ENCODE data around the gene PRLH.

The PRLH gene, protein sequence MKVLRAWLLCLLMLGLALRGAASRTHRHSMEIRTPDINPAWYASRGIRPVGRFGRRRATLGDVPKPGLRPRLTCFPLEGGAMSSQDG

DNA sequence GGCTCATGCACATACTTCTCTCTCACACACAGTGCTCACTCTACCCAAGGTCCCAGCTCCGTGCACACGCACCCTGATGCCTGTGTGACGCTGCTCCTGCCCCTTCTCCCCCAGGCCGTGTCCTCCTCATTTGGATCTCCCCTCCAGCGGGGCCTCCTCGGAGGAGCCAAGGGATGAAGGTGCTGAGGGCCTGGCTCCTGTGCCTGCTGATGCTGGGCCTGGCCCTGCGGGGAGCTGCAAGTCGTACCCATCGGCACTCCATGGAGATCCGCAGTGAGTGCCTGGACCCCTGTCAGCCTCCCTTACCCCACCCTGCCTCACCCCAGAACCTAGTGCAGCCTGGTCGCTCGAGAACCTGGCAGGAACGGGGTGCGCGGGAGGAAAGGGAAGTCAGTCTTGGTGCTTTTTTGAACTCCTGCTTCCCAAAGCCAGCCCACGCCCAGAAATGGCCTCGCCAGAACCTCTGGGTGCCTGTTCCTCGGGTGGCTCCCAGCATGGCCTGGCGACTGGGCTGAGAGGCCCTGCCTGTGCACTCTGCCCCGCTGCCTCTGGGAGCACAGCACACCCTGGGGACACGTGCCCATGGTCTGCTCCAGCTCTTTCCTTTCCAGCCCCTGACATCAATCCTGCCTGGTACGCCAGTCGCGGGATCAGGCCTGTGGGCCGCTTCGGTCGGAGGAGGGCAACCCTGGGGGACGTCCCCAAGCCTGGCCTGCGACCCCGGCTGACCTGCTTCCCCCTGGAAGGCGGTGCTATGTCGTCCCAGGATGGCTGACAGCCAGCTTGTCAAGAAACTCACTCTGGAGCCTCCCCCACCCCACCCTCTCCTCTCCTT is at the start of gene PRLH:
PRLH (plus strand) TSS at position 174 of the 835 bp plus-strand sequence; CDS start at position 174, 0 bp downstream.
- Histone ChIP-seq H3K9me3 (ENCODE audit: control insufficient read depth, insufficient read depth, low read length) (no peaks in the 10 kb centered on the region), H3K9ac (ENCODE audit: low read depth, low read length) (no peak within 1 kb of the TSS), H3K4me1 (ENCODE audit: insufficient read depth, low read length) (0 out of 2 replicates have a peak, but pooled peaks cover 1% of the 10 kb centered on the region), H3K36me3 (ENCODE audit: insufficient read depth, low read length) (no peaks in the 10 kb centered on the region)

GRCh38 chr2:237517163-237517562 is 49.2 kb upstream of the PRLH start:
- peaks cover 3% of the 10 kb centered on the region; the same call in 1 of the 2 replicates for H3K4me1 ChIP-seq (ENCODE audit: insufficient read depth, low read length)
- no peak overlapping the region for H3K9ac ChIP-seq (ENCODE audit: low read depth, low read length)
- no peaks in the 10 kb centered on the region for H3K9me3 ChIP-seq (ENCODE audit: control insufficient read depth, insufficient read depth, low read length)
- H3K36me3 ChIP-seq (ENCODE audit: insufficient read depth, low read length): no peaks in the 10 kb centered on the region

GRCh38 chr2:237517990-237518389 is 48.4 kb upstream of the PRLH start:
- H3K36me3 ChIP-seq (ENCODE audit: insufficient read depth, low read length): no peaks in the 10 kb centered on the region
- H3K9ac ChIP-seq (ENCODE audit: low read depth, low read length): no peak overlapping the region
- H3K9me3 ChIP-seq (ENCODE audit: control insufficient read depth, insufficient read depth, low read length): no peaks in the 10 kb centered on the region
- H3K4me1 ChIP-seq (ENCODE audit: insufficient read depth, low read length): peaks cover 2% of the 10 kb centered on the region; the same call in 1 of the 2 replicates

DNA sequence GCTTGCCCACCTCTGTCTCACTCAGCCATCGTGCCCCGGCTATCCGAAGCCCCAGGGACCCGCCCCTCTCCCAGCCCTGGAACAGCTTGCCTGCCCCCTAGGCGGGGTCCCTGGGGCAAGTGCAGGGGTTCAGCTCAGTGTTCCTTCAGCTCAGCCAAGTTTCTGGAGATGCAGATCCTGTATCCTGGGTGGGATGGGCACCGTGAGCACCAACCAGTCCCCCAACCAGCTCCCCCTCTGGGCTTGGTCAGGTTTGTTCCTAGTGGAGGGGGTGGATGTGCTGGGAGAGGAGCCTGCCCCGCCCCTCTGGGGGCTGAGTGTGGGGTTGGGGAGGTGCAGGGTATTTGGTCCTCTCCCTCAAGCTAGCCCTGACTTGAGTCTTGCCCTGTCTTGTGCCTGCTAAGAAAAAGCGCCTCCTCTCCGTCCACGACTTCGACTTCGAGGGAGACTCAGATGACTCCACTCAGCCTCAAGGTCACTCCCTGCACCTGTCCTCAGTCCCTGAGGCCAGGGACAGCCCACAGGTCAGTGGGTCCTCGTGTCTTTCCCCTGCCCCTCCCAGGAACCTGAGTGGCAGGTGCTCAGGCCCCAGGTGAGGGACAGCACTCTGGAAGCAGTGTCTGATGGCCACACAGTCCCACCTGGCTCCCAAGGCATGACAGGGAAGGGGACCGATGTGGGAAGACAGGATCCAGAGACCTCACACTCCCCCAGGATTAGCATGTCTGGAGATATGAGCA is 46.7 kb upstream of the PRLH start:
- H3K4me1 ChIP-seq (ENCODE audit: insufficient read depth, low read length): no peaks in the 10 kb centered on the region
- no peak overlapping the region for H3K9ac ChIP-seq (ENCODE audit: low read depth, low read length)
- H3K9me3 ChIP-seq (ENCODE audit: control insufficient read depth, insufficient read depth, low read length): no peaks in the 10 kb centered on the region
- no peaks in the 10 kb centered on the region for H3K36me3 ChIP-seq (ENCODE audit: insufficient read depth, low read length)

GRCh38 chr2:237520290-237520689 is 46.1 kb upstream of the PRLH start:
- no peaks in the 10 kb centered on the region for H3K9me3 ChIP-seq (ENCODE audit: control insufficient read depth, insufficient read depth, low read length)

DNA sequence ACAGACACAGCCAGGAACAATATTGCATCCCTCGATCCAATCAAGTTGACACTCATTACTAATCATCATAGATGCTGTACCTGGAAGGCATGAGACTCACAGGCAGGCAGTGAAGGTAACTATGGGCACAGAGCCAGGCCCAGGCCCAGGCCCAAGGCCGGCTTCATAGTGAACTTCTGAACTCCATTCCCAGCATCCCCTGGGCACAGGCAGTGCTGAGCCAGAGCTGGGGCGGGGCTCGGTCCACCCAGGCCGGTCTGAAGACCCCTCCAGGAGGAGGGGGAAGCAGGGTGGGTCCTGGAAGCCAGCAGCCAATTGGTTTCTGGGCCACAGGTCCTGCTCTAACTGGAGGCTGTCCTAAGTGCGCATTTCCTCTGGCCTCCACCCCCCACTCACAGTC is 41.7 kb upstream of the PRLH start:
- H3K9ac ChIP-seq (ENCODE audit: low read depth, low read length): no peak overlapping the region
- no peaks in the 10 kb centered on the region for H3K36me3 ChIP-seq (ENCODE audit: insufficient read depth, low read length)
- H3K4me1 ChIP-seq (ENCODE audit: insufficient read depth, low read length): no peaks in the 10 kb centered on the region
- H3K9me3 ChIP-seq (ENCODE audit: control insufficient read depth, insufficient read depth, low read length): no peaks in the 10 kb centered on the region

More at GRCh38 chr2:237520290-237520689, 46.1 kb upstream of the PRLH start:
- no peaks in the 10 kb centered on the region for H3K4me1 ChIP-seq (ENCODE audit: insufficient read depth, low read length)
- no peaks in the 10 kb centered on the region for H3K36me3 ChIP-seq (ENCODE audit: insufficient read depth, low read length)
- H3K9ac ChIP-seq (ENCODE audit: low read depth, low read length): no peak overlapping the region

DNA sequence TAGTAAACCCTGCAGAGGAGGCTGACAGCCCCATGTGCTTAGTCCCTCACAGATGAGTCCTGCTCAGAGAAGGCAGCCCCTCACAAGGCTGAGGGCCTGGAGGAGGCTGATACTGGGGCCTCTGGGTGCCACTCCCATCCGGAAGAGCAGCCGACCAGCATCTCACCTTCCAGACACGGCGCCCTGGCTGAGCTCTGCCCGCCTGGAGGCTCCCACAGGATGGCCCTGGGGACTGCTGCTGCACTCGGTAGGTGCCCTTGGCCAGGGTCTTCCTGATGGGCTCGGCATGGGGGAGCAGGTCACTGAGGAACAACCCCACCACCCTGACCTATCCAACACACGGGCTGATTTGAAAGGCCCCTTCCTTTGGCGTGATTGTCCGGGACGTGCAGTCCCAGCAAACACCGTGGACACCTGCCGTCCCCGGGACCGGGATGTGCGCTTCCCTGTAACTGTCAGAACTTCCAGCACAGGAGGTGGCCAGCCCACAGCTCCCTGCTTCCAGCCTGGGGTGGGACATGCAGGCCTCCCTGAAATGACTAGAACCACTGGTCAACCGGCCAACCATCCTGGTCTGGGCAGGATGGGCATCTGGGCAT is 40.7 kb upstream of the PRLH start:
- Histone ChIP-seq H3K9me3 (ENCODE audit: control insufficient read depth, insufficient read depth, low read length) (no peaks in the 10 kb centered on the region), H3K4me1 (ENCODE audit: insufficient read depth, low read length) (no peaks in the 10 kb centered on the region), H3K36me3 (ENCODE audit: insufficient read depth, low read length) (no peaks in the 10 kb centered on the region), H3K9ac (ENCODE audit: low read depth, low read length) (no peak overlapping the region)

GRCh38 chr2:237527233-237527632 is 39.1 kb upstream of the PRLH start:
- no peak overlapping the region for H3K9ac ChIP-seq (ENCODE audit: low read depth, low read length)
- H3K4me1 ChIP-seq (ENCODE audit: insufficient read depth, low read length): peaks cover 6% of the 10 kb centered on the region
- H3K36me3 ChIP-seq (ENCODE audit: insufficient read depth, low read length): no peaks in the 10 kb centered on the region

DNA sequence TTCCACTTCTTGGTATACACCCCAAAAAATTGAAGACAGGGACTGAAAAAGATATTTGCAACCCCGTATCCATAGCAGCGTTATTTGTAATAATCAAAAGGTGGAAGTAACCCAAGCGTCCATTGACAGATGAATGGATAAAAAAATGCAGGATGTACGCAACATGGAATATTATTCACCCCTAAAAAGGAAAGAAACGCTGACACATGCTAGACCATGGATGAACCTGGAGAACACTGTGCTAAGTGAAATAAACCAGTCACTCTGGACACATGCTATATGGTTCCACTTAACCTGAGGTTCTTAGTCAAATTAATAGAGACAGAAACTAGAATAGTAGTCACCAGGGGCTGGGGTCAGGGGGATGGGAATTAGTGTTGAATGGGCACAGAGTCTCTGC is 38.6 kb upstream of the PRLH start:
- Histone ChIP-seq H3K9me3 (ENCODE audit: control insufficient read depth, insufficient read depth, low read length) (no peaks in the 10 kb centered on the region), H3K36me3 (ENCODE audit: insufficient read depth, low read length) (no peaks in the 10 kb centered on the region), H3K4me1 (ENCODE audit: insufficient read depth, low read length) (peaks cover 8% of the 10 kb centered on the region), H3K9ac (ENCODE audit: low read depth, low read length) (no peak overlapping the region)

More at GRCh38 chr2:237527233-237527632, 39.1 kb upstream of the PRLH start:
- no peaks in the 10 kb centered on the region for H3K9me3 ChIP-seq (ENCODE audit: control insufficient read depth, insufficient read depth, low read length)

DNA sequence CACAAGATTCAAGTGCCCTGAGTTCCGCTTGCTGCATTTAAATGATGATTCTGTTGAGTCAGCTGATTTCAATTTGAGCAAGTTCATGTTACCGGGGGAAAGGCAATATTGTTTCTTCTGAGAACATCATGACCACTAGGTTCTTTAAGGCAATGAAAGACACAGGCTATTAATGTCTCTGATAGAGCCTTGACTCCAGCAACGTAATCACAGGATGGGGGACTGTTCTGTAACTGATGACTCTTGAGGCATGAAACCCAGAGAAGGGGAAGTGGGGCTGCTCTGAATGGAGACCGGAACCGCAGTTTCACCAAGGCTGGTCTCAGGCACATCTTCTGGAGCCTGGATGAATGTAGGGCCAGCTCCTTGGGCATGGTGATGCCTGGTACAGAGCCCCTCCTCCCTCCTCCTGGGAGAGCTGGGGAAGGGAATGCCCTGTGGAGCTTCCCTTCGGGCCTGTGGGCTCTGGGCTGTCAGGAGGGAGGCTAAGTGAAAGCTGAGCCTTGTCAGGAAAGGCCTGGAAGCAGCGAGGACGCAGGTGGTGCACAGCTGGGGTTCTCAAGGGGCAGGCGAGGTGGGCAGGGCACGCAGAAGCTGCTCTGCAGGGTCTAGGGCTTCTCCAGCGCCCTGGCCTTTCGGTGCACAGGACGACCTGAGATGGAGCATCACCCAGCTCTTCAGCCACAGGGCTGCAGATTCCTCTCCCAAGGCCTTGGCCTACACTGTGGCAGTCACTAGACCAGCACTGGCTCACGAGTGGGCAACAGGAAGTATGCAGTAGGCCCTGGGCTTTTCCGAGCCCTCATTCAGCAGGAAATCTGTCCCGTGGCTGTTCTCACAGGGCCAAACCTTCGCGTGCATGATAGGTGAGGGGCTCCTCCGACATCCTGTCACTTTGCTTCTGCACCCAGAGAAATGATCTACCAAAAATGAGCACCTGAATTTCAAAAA is 36.6 kb upstream of the PRLH start:
- no peaks in the 10 kb centered on the region for H3K9me3 ChIP-seq (ENCODE audit: control insufficient read depth, insufficient read depth, low read length)
- no peaks in the 10 kb centered on the region for H3K36me3 ChIP-seq (ENCODE audit: insufficient read depth, low read length)
- H3K4me1 ChIP-seq (ENCODE audit: insufficient read depth, low read length): peaks cover 8% of the 10 kb centered on the region
- H3K9ac ChIP-seq (ENCODE audit: low read depth, low read length): no peak overlapping the region

GRCh38 chr2:237530472-237531433 is 35.6 kb upstream of the PRLH start:
- peaks cover 8% of the 10 kb centered on the region for H3K4me1 ChIP-seq (ENCODE audit: insufficient read depth, low read length)
- no peaks in the 10 kb centered on the region for H3K36me3 ChIP-seq (ENCODE audit: insufficient read depth, low read length)
- H3K9ac ChIP-seq (ENCODE audit: low read depth, low read length): no peak overlapping the region
- H3K9me3 ChIP-seq (ENCODE audit: control insufficient read depth, insufficient read depth, low read length): no peaks in the 10 kb centered on the region

- Histone ChIP-seq H3K36me3 (ENCODE audit: insufficient read depth, low read length) (no peaks in the 10 kb centered on the region), H3K4me1 (ENCODE audit: insufficient read depth, low read length) (peaks cover 8% of the 10 kb centered on the region), H3K9me3 (ENCODE audit: control insufficient read depth, insufficient read depth, low read length) (no peaks in the 10 kb centered on the region), H3K9ac (ENCODE audit: low read depth, low read length) (no peak overlapping the region)
Observed at GRCh38 chr2:237532160-237532559, 34.2 kb upstream of the PRLH start.

Measured in ES-I3 (cell line).